Activated T-cell treated with anti-CD3 and anti-CD28 coated beads for 4 hours (primary cell): Measurements from ENCODE around the gene IGSF23.
"Not testable (repeated sequence)": the region's sequence is repeated elsewhere in the genome, so short reads cannot be mapped to it uniquely, and the experiment has no call there.

ENCODE experiments used
- DNase-seq: peaks from one replicate; pipeline ENCODE4 v3.0.0-alpha.2; 2020

IGSF23 gene

GRCh38 chr19:44614313-44614712 lies 950 bp downstream of the IGSF23 start:
- DNase-seq = no peak

GRCh38 chr19:44615863-44616247 lies 2.5 kb downstream of the IGSF23 start:
- DNase-seq = no peak

- DNase-seq = no peak
These were observed 3.9 kb downstream of the IGSF23 start for GRCh38 chr19:44617110-44617880.

GRCh38 chr19:44618640-44619357 lies 5.4 kb downstream of the IGSF23 start:
- DNase-seq = no peak

- no peak for DNase-seq
These were observed 7.3 kb downstream of the IGSF23 start for GRCh38 chr19:44620667-44621066.

- no peak for DNase-seq
These were observed 8.0 kb downstream of the IGSF23 start for GRCh38 chr19:44621367-44621766.

- no peak for DNase-seq
These were observed 9.7 kb downstream of the IGSF23 start for GRCh38 chr19:44623080-44623479.

GRCh38 chr19:44623626-44624025 lies 10.3 kb downstream of the IGSF23 start:
- no peak for DNase-seq

- DNase-seq = no peak
These were observed 11.5 kb downstream of the IGSF23 start for GRCh38 chr19:44624840-44625354.

GRCh38 chr19:44625637-44626036 lies 12.3 kb downstream of the IGSF23 start:
- DNase-seq = not testable (repeated sequence)

GRCh38 chr19:44626048-44626624 lies 12.8 kb downstream of the IGSF23 start:
- DNase-seq = no peak

- DNase-seq = no peak
These were observed 14.3 kb downstream of the IGSF23 start for GRCh38 chr19:44627631-44628030.

- no peak for DNase-seq
These were observed 15.4 kb downstream of the IGSF23 start for GRCh38 chr19:44628793-44629192.

GRCh38 chr19:44631611-44632010 lies 18.2 kb downstream of the IGSF23 start:
- DNase-seq = not testable (repeated sequence)

GRCh38 chr19:44634058-44634457 lies 20.7 kb downstream of the IGSF23 start:
- not testable (repeated sequence) for DNase-seq

GRCh38 chr19:44634785-44635184 lies 21.4 kb downstream of the IGSF23 start:
- DNase-seq = no peak

- no peak for DNase-seq
These were observed 22.4 kb downstream of the IGSF23 start for GRCh38 chr19:44635581-44636438.

- no peak for DNase-seq
These were observed 23.4 kb downstream of the IGSF23 start for GRCh38 chr19:44636439-44637389.

GRCh38 chr19:44637390-44637764 lies 24.0 kb downstream of the IGSF23 start:
- no peak for DNase-seq

GRCh38 chr19:44640518-44640917 lies 27.2 kb downstream of the IGSF23 start:
- DNase-seq = no peak

- DNase-seq = no peak
These were observed 28.3 kb downstream of the IGSF23 start for GRCh38 chr19:44641501-44642265.
